ENCODE data around the gene CMIP. TPM values are rescaled to one million over a fixed set of nuclear protein-coding genes. Genes with fewer than 3 reads are reported as not detected.

The CMIP gene
- polyA plus RNA-seq, 1 experiment: 2.7 TPM

DNA sequence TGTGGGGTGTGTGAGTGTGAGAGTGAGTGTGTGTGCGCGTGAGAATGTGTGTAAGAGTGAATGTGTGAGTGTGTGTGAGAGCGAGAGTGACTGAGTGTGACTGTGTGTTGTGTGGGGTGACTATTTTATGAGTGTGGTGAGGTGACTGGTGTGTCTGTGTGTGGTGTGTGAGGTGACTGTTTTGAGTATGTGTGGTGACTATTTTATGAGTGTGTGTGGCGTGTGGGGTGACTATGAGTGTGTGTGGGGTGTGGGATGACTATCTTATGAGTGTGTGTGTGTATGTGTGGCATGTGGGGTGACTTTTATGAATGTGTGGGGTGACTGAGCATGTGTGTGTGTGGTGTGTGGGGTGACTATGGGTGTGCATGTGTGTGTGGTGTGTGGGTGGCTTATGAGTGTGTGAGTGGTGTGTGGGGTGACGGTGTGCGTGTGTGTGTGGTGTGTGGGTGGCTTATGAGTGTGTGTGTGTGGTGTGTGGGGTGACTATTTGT is 181.6 kb downstream of the CMIP start:
- H3K27ac ChIP-seq (ENCODE audit: low read depth, low read length): no peak overlapping the region

DNA sequence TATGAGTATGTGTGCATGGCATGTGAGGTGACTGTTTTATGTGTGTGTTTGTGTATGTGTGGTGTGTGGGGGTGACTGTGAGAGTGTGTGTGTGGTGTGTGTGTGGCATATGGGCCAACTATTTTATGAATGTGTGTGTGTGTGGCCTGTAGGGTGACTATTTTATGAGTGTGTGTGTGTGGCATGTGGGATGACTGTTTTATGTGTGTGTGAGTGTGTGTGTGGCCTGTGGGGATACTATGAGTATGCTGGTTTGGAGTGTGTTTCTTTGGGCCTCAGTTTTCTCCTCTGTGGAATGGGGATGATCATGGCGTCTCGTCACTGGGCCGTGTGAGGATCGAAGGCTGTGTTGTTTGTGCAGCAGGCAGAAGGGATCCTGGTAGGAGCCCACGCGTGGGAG is 182.4 kb downstream of the CMIP start:
- TF ChIP-seq CTCF (IDR thresholded peaks at IDR 0.05; ENCODE audit: low read depth, low read length): no peak
- H3K4me3 ChIP-seq (ENCODE audit: low read depth, low read length): no peak overlapping the region
- no peaks in the 10 kb centered on the region for H3K9me3 ChIP-seq (ENCODE audit: control insufficient read depth, insufficient read depth, low read length)
- no peak overlapping the region for H3K27ac ChIP-seq (ENCODE audit: low read depth, low read length)
- ChIA-PET POLR2A (no interaction called here), CTCF (no interaction called here)
- H3K27me3 ChIP-seq (ENCODE audit: control insufficient read depth, insufficient read depth, low read length): no peaks in the 10 kb centered on the region
- no peak for DNase-seq (ENCODE audit: low read depth, low spot score)

More for the DNA sequence above, 181.6 kb downstream of the CMIP start:
- CTCF ChIA-PET: no interaction called here
- POLR2A ChIA-PET: no interaction called here
- H3K4me3 ChIP-seq (ENCODE audit: low read depth, low read length): no peak overlapping the region
- no peaks in the 10 kb centered on the region for H3K9me3 ChIP-seq (ENCODE audit: control insufficient read depth, insufficient read depth, low read length)
- no peaks in the 10 kb centered on the region for H3K27me3 ChIP-seq (ENCODE audit: control insufficient read depth, insufficient read depth, low read length)
- no peak for TF ChIP-seq CTCF (IDR thresholded peaks at IDR 0.05; ENCODE audit: low read depth, low read length)
- no peak for DNase-seq (ENCODE audit: low read depth, low spot score)

DNA sequence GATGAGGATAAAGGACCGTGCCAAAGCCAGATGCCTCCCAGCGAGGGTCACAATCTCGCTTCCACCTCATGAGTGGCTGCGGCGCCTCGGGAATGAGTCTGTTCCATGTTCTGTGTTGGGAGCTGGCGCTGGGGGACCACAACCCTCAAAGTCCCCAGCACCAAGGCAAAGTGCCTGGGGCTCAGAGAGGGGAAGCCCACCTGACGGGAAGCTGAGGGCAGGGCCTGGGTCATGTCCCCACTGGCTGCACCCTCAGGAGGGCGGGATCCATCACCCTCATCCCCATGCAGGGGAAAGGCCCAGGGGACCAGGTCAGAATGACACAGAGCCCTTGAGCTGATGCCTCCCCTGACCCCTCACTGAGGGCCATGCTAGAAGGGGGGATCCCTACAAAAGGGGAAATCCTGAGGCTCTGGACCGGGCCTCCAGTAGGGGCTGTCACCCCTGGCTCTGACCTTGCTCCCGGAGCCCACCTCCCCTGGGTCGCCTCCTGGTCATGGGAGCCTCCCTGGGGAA is 183.2 kb downstream of the CMIP start:
- POLR2A ChIA-PET: no interaction called here
- Histone ChIP-seq H3K9me3 (ENCODE audit: control insufficient read depth, insufficient read depth, low read length) (no peaks in the 10 kb centered on the region), H3K4me3 (ENCODE audit: low read depth, low read length) (no peak overlapping the region), H3K27me3 (ENCODE audit: control insufficient read depth, insufficient read depth, low read length) (no peaks in the 10 kb centered on the region), H3K27ac (ENCODE audit: low read depth, low read length) (no peak overlapping the region)
- DNase-seq (ENCODE audit: low read depth, low spot score): no peak
- CTCF ChIA-PET: no interaction called here
- TF ChIP-seq CTCF (IDR thresholded peaks at IDR 0.05; ENCODE audit: low read depth, low read length): no peak

GRCh38 chr16:81629034-81629802 is 184.6 kb downstream of the CMIP start:
- no peak for DNase-seq (ENCODE audit: low read depth, low spot score)
- POLR2A ChIA-PET: interaction anchor here (0.8 kb wide), 1 partner anchor 95 kb away, joined by 3 read pairs; no protein-coding TSS in a partner anchor
- no peak overlapping the region for H3K4me3 ChIP-seq (ENCODE audit: low read depth, low read length)
- no peak for TF ChIP-seq CTCF (IDR thresholded peaks at IDR 0.05; ENCODE audit: low read depth, low read length)
- H3K27me3 ChIP-seq (ENCODE audit: control insufficient read depth, insufficient read depth, low read length): no peaks in the 10 kb centered on the region
- no peaks in the 10 kb centered on the region for H3K9me3 ChIP-seq (ENCODE audit: control insufficient read depth, insufficient read depth, low read length)
- no peak overlapping the region for H3K27ac ChIP-seq (ENCODE audit: low read depth, low read length)
- CTCF ChIA-PET: interaction anchor here (0.6 kb wide), 1 partner anchor 593 kb away, joined by 5 read pairs; the partner anchor contains the start of gene ATMIN

DNA sequence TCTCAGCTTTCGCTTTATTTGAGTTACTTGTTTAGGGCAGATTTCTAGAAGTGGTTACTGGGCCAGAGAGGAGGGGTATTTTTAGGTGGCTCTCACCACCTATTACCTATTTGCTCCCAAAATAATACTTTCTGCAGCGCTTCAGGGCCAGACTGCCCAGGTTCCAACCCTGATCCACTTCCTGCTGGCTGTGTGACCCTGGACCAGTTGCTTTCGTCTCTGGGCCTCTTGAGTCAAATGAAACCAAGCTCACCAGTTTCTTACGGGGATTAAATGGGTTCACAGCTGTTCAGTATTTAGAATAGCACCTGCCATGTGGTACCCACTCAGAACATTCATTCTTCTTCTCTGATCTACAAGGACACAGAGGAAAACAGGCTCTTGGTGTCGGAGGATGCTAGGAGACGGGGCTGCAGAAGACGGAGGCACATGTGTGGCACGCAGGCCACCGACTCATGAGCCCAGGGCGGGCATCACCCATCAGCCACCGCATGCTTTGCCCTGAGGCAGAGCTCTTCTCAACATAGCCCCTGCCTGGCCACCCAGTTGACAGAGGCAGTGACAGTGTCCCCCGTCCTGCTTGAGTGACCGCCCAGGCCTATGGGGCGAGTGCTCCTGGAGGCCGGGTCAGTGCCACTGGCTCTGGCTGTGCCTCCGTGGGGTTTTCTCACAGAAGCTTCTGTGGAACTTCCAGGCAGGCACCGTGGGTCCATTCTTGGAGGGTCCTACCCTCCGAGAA is 185.5 kb downstream of the CMIP start:
- H3K27ac ChIP-seq (ENCODE audit: low read depth, low read length): no peak overlapping the region
- no peak overlapping the region for H3K4me3 ChIP-seq (ENCODE audit: low read depth, low read length)
- no peak for DNase-seq (ENCODE audit: low read depth, low spot score)
- ChIA-PET POLR2A (no interaction called here), CTCF (no interaction called here)
- no peaks in the 10 kb centered on the region for H3K27me3 ChIP-seq (ENCODE audit: control insufficient read depth, insufficient read depth, low read length)
- H3K9me3 ChIP-seq (ENCODE audit: control insufficient read depth, insufficient read depth, low read length): no peaks in the 10 kb centered on the region
- no peak for TF ChIP-seq CTCF (IDR thresholded peaks at IDR 0.05; ENCODE audit: low read depth, low read length)
